Fibroblast of lung (primary cell): Measurements from ENCODE around the gene GPS1. TPM values are rescaled to one million over a fixed set of nuclear protein-coding genes. Genes with fewer than 3 reads are reported as not detected.

ENCODE experiments used
- DNase-seq, 2 donors: peaks; one replicate each; pipeline versions ENCODE4 v3.0.0 to v3.0.0-alpha.2; 2010; ENCODE audit warnings: low read depth in 2 of 2
- H2AFZ ChIP-seq: 2 replicates; pipeline ENCODE4 v1.5.1; 2012; ENCODE audit warnings: low read length, control low read depth, inconsistent platforms
- H3K27ac ChIP-seq: 2 replicates; pipeline ENCODE4 v1.5.1; 2011; ENCODE audit warnings: low read length, control low read depth; ENCODE audit not compliant: insufficient read depth
- H3K27me3 ChIP-seq: 2 replicates; pipeline ENCODE4 v1.5.1; 2011; ENCODE audit warnings: mild to moderate bottlenecking, low read length; ENCODE audit not compliant: control insufficient read depth, insufficient read depth
- H3K36me3 ChIP-seq: 2 replicates; pipeline ENCODE4 v1.5.1; 2011; ENCODE audit warnings: low read length; ENCODE audit not compliant: control insufficient read depth, insufficient read depth
- H3K4me1 ChIP-seq: 2 replicates; pipeline ENCODE4 v1.5.1; 2011; ENCODE audit warnings: low read length; ENCODE audit not compliant: control insufficient read depth, insufficient read depth; ENCODE audit errors: extremely low read depth
- H3K4me2 ChIP-seq: 2 replicates; pipeline ENCODE4 v1.5.1; 2011; ENCODE audit warnings: low read length, control low read depth; ENCODE audit not compliant: insufficient read depth; ENCODE audit errors: extremely low read depth
- H3K4me3 ChIP-seq, 4 experiments: fragments of 200-600 bp in 1 of 4; sonication (generic) in 1 of 4; replicated peaks in 1 of 4; 2 replicates each; pipeline ENCODE4 v1.5.1; 2011 to 2016; ENCODE audit warnings: low read length in 4 of 4, low read depth in 3 of 4, mild to moderate bottlenecking in 3 of 4, control low read depth in 2 of 4, inconsistent platforms in 1 of 4, mixed read lengths in 1 of 4; ENCODE audit not compliant: insufficient read depth in 1 of 4; ENCODE audit errors: control extremely low read depth in 1 of 4
- H3K79me2 ChIP-seq: 2 replicates; pipeline ENCODE4 v1.5.1; 2012; ENCODE audit warnings: mild to moderate bottlenecking, low read length, inconsistent platforms; ENCODE audit not compliant: control insufficient read depth, insufficient read depth
- H3K9ac ChIP-seq: 2 replicates; pipeline ENCODE4 v1.5.1; 2011; ENCODE audit warnings: mild to moderate bottlenecking, low read length, control low read depth; ENCODE audit not compliant: insufficient read depth
- H3K9me3 ChIP-seq: 2 replicates; pipeline ENCODE4 v1.5.1; 2012; ENCODE audit warnings: low read depth, low read length; ENCODE audit not compliant: control insufficient read depth, insufficient read depth
- H4K20me1 ChIP-seq: 2 replicates; pipeline ENCODE4 v1.5.1; 2011; ENCODE audit warnings: low read length; ENCODE audit not compliant: control insufficient read depth, insufficient read depth; ENCODE audit errors: extremely low read depth
- CTCF ChIP-seq, 2 donors: IDR thresholded peaks in 1 of 2; conservative IDR thresholded peaks in 1 of 2; 1 replicate in 1 of 2; 2 replicates in 1 of 2; pipeline ENCODE4 v1.5.1; 2011 to 2012; ENCODE audit warnings: low read length in 2 of 2, control low read depth in 1 of 2, inconsistent platforms in 1 of 2, low read depth in 1 of 2, mild to moderate bottlenecking in 1 of 2
- EZH2 ChIP-seq: IDR thresholded peaks from 2 replicates; pipeline ENCODE4 v1.5.1; 2012; ENCODE audit warnings: low read length, control low read depth, mild to moderate bottlenecking; ENCODE audit errors: missing control alignments
- polyA plus RNA-seq, 2 donors: library from polyadenylated mRNA; depleted of rRNA in 1 of 2; stranded (reverse) in 1 of 2; unstranded in 1 of 2; fragments of >200 nt; gene quantifications; 2 replicates each; pipeline ENCODE4 v1.2.1, GENCODE V29; 2011 to 2012; ENCODE audit warnings: missing spikeins in 1 of 2
- total RNA-seq: library from RNA; depleted of rRNA; stranded (reverse); fragments of >200 nt; gene quantifications from 2 replicates; pipeline ENCODE4 v1.2.1, GENCODE V29; 2014

GPS1 gene
- total and polyA plus RNA-seq, 2 donors (not counting 1 experiment from before 2014, with no cell fraction given), result 53.3 to 76.6 TPM

GRCh38 chr17:82078433-82078832 is 26.7 kb downstream of the GPS1 start:
- Histone ChIP-seq H3K27me3 (no peaks in the 10 kb centered on the region), H4K20me1 (no peaks in the 10 kb centered on the region), H3K4me2 (no peak overlapping the region), H2AFZ (no peak overlapping the region), H3K9ac (no peak overlapping the region), H3K4me1 (no peaks in the 10 kb centered on the region), H3K36me3 (peaks cover 34% of the 10 kb centered on the region), H3K79me2 (no peaks in the 10 kb centered on the region), H3K4me3 (no peak overlapping the region), H3K27ac (no peak overlapping the region), H3K9me3 (no peaks in the 10 kb centered on the region)
- no peak for DNase-seq
- TF ChIP-seq CTCF (conservative IDR thresholded peaks at IDR 0.05 in 1 of 2, IDR thresholded peaks at IDR 0.05 in 1 of 2; ENCODE audit: low read depth in 1 of 2, low read length in 2 of 2), result no peak
- no peak for TF ChIP-seq EZH2

- Histone ChIP-seq H3K27me3 (no peaks in the 10 kb centered on the region), H3K9me3 (no peaks in the 10 kb centered on the region), H3K79me2 (no peaks in the 10 kb centered on the region), H3K9ac (no peak overlapping the region), H3K36me3 (peaks cover 40% of the 10 kb centered on the region), H3K4me1 (no peaks in the 10 kb centered on the region), H2AFZ (no peak overlapping the region), H3K4me3 (no peak overlapping the region), H3K27ac (no peak overlapping the region), H4K20me1 (no peaks in the 10 kb centered on the region), H3K4me2 (no peak overlapping the region)
- no peak for DNase-seq
- no peak for TF ChIP-seq CTCF (conservative IDR thresholded peaks at IDR 0.05 in 1 of 2, IDR thresholded peaks at IDR 0.05 in 1 of 2; ENCODE audit: low read depth in 1 of 2, low read length in 2 of 2)
- TF ChIP-seq EZH2, result no peak
These were observed 27.4 kb downstream of the GPS1 start for GRCh38 chr17:82079001-82079677.

GRCh38 chr17:82080048-82080788 is 28.5 kb downstream of the GPS1 start:
- no peak overlapping the region for H2AFZ ChIP-seq
- H3K79me2 ChIP-seq, result no peaks in the 10 kb centered on the region
- no peak overlapping the region for H3K4me3 ChIP-seq
- H3K4me1 ChIP-seq, result no peaks in the 10 kb centered on the region
- H3K27ac ChIP-seq, result no peak overlapping the region
- no peaks in the 10 kb centered on the region for H4K20me1 ChIP-seq
- H3K9me3 ChIP-seq, result no peaks in the 10 kb centered on the region
- TF ChIP-seq EZH2 (no peak), CTCF (conservative IDR thresholded peaks at IDR 0.05 in 1 of 2, IDR thresholded peaks at IDR 0.05 in 1 of 2; ENCODE audit: low read depth in 1 of 2, low read length in 2 of 2) (no peak)
- H3K36me3 ChIP-seq, result peaks cover 45% of the 10 kb centered on the region
- H3K27me3 ChIP-seq, result no peaks in the 10 kb centered on the region
- H3K4me2 ChIP-seq, result no peak overlapping the region
- no peak for DNase-seq
- no peak overlapping the region for H3K9ac ChIP-seq
